Gastrocnemius medialis (tissue), 4 donors: ENCODE results near the gene PSMB10.

Experiments
- POLR2A ChIP-seq, 2 donors: fragments of 450-650 bp; IDR thresholded peaks; one replicate each; pipeline ENCODE4 v1.6.1; 2017; ENCODE audit warnings: antibody characterized with exemption in 2 of 2, mild to moderate bottlenecking in 2 of 2, moderate library complexity in 2 of 2
- TF ChIP-seq, protein P1 (sequence below), 5 experiments: fragments of 450-650 bp in 3 of 5; fragments of 200-600 bp in 2 of 5; sonication (generic) in 2 of 5; IDR thresholded peaks in 4 of 5; conservative IDR thresholded peaks in 1 of 5; 1 replicate in 4 of 5; 2 replicates in 1 of 5; pipeline ENCODE4 v1.5.1; 2016 to 2019; ENCODE audit warnings: antibody characterized with exemption in 5 of 5, mild to moderate bottlenecking in 3 of 5, moderate library complexity in 3 of 5

DNA sequence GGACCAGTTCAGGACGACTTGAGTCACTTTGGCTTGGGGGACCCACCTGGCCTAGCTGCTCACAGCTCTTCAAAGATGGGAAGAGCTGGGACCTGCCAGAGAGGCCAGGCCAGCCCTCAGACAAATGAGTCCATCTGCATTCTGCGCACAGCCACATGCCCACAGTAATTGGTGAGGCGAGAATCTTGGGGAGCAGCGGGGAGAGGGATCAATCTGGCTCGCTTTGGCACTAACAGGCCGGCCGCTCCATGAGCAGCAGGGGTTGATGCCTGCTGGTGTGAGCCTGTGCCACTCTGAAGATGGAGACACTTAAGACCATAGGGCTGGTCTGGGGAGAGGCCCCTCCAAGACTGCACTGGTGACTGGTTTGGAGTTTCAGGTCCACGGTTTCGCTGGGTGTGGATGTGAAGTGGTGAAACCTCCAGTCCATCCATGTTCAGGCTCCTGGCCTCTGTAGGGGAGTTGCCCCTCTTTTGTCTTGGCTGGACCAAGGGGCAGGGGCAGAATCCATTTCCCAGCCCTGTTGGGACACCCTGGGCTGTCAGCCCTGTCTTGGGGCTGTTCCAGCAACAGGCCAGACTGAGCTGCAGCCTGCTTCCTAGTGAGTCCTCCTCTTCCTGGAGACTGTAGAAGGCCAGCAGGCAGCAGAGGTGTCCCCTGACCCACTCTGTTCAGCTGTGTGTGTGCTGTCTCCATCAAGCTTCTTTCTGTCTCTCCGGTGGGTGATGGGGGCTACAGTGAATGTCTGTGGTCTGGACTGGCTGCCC lies 12.3 kb downstream of the PSMB10 start:
- TF ChIP-seq, protein P1, sequence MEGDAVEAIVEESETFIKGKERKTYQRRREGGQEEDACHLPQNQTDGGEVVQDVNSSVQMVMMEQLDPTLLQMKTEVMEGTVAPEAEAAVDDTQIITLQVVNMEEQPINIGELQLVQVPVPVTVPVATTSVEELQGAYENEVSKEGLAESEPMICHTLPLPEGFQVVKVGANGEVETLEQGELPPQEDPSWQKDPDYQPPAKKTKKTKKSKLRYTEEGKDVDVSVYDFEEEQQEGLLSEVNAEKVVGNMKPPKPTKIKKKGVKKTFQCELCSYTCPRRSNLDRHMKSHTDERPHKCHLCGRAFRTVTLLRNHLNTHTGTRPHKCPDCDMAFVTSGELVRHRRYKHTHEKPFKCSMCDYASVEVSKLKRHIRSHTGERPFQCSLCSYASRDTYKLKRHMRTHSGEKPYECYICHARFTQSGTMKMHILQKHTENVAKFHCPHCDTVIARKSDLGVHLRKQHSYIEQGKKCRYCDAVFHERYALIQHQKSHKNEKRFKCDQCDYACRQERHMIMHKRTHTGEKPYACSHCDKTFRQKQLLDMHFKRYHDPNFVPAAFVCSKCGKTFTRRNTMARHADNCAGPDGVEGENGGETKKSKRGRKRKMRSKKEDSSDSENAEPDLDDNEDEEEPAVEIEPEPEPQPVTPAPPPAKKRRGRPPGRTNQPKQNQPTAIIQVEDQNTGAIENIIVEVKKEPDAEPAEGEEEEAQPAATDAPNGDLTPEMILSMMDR (IDR thresholded peaks at IDR 0.05 in 4 of 5, conservative IDR thresholded peaks at IDR 0.05 in 1 of 5): no peak
- no peak for TF ChIP-seq POLR2A (IDR thresholded peaks at IDR 0.05)
